Measurements from ENCODE around the gene ADGRA1.
"Not testable (repeated sequence)": the region's sequence is repeated elsewhere in the genome, so short reads cannot be mapped to it uniquely, and the experiment has no call there.

The ADGRA1 gene

GRCh38 chr10:133097961-133098360 lies 10.2 kb downstream of the ADGRA1 start:
- DNase-seq: no peak

- no peak for DNase-seq
Measured at GRCh38 chr10:133098426-133099124, 10.9 kb downstream of the ADGRA1 start.

- DNase-seq: no peak
Measured at GRCh38 chr10:133099571-133099970, 11.8 kb downstream of the ADGRA1 start.

GRCh38 chr10:133100186-133100585 lies 12.5 kb downstream of the ADGRA1 start:
- no peak for DNase-seq

GRCh38 chr10:133100706-133101415 lies 13.1 kb downstream of the ADGRA1 start:
- peak in 1 of 2 experiments; percentile 36 for DNase-seq

GRCh38 chr10:133101416-133101810 lies 13.7 kb downstream of the ADGRA1 start:
- no peak for DNase-seq

GRCh38 chr10:133102415-133103095 lies 14.8 kb downstream of the ADGRA1 start:
- no peak for DNase-seq

- DNase-seq: no peak
Measured at GRCh38 chr10:133103311-133103910, 15.7 kb downstream of the ADGRA1 start.

GRCh38 chr10:133104068-133104962 lies 16.6 kb downstream of the ADGRA1 start:
- no peak for DNase-seq

- DNase-seq: no peak
Measured at GRCh38 chr10:133104963-133105640, 17.4 kb downstream of the ADGRA1 start.

GRCh38 chr10:133105686-133106390 lies 18.1 kb downstream of the ADGRA1 start:
- DNase-seq: no peak

- DNase-seq: no peak
Measured at GRCh38 chr10:133106516-133106915, 18.8 kb downstream of the ADGRA1 start.

- no peak for DNase-seq
Measured at GRCh38 chr10:133107442-133107841, 19.7 kb downstream of the ADGRA1 start.

GRCh38 chr10:133109711-133110110 lies 22.0 kb downstream of the ADGRA1 start:
- DNase-seq: no peak

GRCh38 chr10:133110133-133110532 lies 22.4 kb downstream of the ADGRA1 start:
- DNase-seq: no peak

GRCh38 chr10:133110609-133111275 lies 23.0 kb downstream of the ADGRA1 start:
- no peak for DNase-seq

GRCh38 chr10:133111640-133112039 lies 23.9 kb downstream of the ADGRA1 start:
- not testable (repeated sequence) for DNase-seq

GRCh38 chr10:133113146-133113830 lies 25.6 kb downstream of the ADGRA1 start:
- no peak for DNase-seq

- no peak for DNase-seq
Measured at GRCh38 chr10:133113847-133114246, 26.1 kb downstream of the ADGRA1 start.

GRCh38 chr10:133114251-133114650 lies 26.5 kb downstream of the ADGRA1 start:
- DNase-seq: no peak
